HG03060 (cell line): ENCODE results near the gene SP1.
"Not testable (repeated sequence)": the region's sequence is repeated elsewhere in the genome, so short reads cannot be mapped to it uniquely, and the experiment has no call there.

Source experiments
- ATAC-seq: cut with Tn5 transposase; IDR thresholded peaks from one replicate; pipeline ENCODE4 v1.9.1; 2021; ENCODE audit warnings: low read depth, moderate number of reproducible peaks; ENCODE audit not compliant: unreplicated experiment

Gene SP1

DNA sequence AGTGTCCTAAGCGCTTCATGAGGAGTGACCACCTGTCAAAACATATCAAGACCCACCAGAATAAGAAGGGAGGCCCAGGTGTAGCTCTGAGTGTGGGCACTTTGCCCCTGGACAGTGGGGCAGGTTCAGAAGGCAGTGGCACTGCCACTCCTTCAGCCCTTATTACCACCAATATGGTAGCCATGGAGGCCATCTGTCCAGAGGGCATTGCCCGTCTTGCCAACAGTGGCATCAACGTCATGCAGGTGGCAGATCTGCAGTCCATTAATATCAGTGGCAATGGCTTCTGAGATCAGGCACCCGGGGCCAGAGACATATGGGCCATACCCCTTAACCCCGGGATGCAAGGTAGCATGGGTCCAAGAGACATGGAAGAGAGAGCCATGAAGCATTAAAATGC lies 31.0 kb downstream of the SP1 start:
- no peak for ATAC-seq

DNA sequence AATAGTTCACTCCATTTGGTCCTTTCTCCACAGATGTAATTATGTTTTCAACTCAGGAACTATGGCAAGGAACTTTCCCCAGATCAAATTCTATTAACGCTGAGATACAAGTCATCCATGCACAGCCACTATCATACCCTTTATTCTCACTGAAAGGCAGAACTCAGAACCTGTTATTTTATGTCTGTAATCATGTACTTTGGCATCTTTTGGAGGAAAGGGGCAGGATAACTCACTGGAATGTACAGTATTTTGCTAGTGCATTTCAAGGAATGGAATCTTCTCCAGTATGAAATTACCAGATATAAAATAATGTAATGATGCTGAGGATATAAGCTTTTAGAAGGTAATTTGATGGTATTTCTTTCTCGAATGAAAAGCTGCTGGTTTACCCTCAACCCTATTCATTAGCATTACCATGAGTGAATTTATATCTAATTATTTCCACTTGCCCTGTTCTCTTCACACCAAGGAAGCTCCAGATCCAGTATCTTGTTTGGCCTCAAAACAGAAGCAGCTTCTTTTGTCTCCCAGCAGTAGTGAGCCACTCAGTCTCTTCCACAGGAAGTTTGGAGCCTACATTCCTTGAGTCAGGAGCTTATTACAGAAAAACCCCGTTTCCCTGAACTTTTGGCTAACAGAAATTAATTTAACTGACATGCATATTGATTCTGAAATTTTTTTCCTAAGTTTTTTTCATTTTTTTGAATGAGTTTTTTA lies 33.7 kb downstream of the SP1 start:
- ATAC-seq, result no peak

DNA sequence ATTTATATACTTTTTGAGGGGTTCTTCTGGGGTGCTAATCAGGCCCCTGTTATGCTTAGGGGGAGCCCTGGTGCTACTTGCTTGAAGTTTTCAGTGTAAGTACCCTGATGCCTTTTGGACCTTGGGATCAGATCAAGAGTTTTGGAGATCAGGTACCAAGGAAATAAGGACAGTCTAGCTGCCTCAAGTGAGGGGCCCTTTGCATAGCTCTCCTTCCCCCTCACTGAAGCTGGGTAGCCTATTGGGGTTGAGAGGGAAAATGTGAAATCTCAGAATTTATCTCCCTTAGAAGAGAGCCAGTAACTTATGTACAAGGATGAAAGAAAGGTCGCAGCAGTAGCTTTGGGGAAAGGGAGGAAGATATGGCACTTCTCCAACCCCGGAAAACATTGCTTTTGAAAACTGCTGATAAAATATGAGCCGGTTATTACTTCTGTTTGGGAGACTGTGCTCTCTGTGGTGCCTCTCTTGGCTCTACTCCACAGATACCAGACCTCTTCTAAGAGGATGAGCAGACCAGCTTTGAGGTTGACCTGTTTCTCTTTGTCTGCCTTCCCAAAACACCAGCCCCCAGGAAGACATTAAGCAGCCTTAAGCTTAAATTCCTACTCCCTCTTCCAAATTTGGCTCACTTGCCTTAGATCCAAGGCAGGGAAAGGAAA lies 34.9 kb downstream of the SP1 start:
- no peak for ATAC-seq

DNA sequence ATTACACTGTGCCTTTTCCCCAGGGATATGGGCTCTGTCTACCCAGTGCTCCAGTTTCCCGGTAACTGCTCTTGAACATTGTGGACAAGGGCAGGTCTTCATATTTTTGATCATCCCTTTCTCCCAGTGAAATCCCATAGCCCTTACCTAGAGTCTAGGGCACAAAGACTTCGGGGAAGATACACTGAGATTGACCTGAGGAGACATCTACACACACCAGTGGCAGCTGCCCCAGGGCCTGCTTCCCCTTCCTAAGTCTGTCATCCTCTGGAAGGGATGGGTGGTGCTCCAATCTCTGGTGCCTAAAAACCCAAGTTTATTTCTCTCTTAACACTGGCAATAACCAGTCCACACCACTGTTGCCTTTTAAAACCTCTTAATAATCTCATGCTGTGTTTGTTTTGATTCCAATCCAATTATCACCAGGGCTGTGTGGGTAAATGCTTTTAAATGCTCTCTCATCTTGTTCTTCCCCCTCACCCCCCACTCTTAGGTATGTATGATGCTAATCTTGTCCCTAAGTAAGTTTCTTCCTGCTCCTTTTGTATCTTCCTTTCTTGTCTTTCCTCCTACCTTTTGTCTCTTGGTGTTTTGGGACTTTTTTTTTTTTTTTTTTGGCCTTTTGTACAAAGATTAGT lies 35.9 kb downstream of the SP1 start:
- ATAC-seq, result not testable (repeated sequence)

DNA sequence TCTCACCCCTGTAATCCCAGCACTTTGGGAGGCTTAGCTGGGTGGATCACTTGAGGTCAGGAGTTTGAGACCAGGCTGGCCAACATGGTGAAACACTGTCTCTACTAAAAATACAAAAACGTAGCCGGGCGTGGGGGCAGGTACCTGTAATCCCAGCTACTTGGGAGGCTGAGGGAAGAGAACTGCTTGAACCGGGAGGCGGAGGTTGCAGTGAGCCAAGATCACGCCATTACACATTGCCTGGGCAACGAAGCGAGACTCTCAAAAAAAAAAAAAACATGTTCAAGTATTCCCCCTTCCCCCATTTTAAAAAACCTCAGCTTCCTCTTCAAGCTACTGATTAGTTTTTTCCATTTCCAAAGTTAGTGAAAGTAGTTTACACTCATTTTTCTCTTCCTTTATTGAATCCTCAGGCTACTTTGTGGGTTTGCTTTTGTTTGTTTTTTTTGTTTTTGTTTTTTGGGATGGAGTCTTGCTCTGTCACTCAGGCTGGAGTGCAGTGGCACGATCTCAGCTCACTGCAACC lies 37.4 kb downstream of the SP1 start:
- ATAC-seq, result not testable (repeated sequence)

DNA sequence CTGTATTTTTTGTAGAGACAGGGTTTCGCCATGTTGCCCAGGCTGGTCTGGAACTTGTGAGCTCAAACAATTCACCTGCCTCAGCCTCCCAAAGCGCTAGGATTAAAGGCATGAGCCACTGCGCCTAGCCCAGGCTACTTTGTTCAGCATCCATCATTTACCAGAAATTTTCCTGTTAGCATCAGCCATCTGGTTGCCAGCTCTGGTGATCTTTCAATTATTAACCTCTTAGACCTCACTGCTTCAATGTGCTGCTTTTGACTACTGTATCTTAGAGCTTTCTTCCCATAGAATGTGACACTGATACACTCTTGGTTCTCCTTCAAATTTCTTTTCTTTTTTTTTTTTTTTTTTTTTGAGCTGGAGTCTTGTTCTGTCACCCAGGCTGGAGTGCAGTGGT lies 38.2 kb downstream of the SP1 start:
- no peak for ATAC-seq

DNA sequence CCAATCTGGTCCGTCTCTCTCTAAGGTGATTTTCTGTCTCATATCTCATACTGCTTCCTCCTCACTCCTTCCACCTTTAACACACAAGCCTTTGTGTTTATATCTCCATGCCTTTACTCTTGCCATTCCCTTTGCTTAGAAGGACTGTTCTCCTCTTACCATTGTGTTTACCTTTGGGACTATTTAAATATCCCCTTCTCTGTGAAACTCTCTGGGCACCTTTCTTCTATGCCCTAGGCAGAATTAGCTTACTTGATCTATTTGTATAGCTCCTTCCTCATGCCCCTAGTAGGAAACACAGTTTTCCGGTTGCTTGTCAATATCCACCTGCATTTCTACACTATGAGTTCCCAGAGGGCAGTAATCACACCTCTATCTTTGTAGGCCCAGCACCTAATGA lies 39.8 kb downstream of the SP1 start:
- no peak for ATAC-seq

DNA sequence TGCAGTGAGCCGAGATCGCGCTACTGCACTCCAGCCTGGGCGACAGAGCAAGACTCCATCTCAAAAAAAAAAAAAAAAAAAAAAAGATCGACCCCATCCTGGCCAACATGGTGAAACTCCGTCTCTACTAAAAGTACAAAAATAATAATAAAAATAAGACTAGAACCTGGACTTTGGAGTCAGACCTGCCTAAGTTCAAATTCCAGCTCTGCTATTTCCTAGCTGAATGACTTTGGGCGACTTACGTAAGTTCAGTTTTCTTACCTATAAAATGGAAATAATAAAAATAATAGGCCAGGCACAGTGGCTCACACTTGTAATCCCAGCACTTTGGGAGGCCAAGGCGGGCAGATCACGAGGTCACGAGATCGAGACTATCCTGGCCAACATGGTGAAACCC lies 42.3 kb downstream of the SP1 start:
- ATAC-seq, result not testable (repeated sequence)

DNA sequence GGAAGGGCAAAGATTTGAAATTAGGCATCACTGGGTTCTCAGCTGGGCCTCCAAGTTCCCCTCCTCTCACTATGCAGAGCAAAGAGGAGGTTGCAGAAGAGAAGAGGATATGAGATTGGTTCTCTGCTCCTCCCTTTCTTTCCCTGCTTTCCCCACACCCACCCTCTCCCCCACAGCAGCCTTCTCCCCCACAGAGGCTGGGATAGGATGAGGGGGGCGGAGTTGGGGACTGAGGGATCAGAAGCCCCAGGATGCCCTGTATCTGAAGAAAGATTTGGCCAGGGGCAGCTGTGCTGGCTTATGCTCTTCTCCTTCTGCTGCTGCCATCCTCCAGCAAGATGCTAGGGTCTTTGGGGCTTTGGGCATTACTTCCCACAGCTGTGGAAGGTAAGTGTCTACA lies 43.6 kb downstream of the SP1 start, which contains the start of gene AMHR2:
Gene AMHR2, plus strand, starts transcription at position 259 of the 400 bp plus-strand sequence. Its CDS starts 80 bp downstream, at position 339.
- ATAC-seq, result no peak

DNA sequence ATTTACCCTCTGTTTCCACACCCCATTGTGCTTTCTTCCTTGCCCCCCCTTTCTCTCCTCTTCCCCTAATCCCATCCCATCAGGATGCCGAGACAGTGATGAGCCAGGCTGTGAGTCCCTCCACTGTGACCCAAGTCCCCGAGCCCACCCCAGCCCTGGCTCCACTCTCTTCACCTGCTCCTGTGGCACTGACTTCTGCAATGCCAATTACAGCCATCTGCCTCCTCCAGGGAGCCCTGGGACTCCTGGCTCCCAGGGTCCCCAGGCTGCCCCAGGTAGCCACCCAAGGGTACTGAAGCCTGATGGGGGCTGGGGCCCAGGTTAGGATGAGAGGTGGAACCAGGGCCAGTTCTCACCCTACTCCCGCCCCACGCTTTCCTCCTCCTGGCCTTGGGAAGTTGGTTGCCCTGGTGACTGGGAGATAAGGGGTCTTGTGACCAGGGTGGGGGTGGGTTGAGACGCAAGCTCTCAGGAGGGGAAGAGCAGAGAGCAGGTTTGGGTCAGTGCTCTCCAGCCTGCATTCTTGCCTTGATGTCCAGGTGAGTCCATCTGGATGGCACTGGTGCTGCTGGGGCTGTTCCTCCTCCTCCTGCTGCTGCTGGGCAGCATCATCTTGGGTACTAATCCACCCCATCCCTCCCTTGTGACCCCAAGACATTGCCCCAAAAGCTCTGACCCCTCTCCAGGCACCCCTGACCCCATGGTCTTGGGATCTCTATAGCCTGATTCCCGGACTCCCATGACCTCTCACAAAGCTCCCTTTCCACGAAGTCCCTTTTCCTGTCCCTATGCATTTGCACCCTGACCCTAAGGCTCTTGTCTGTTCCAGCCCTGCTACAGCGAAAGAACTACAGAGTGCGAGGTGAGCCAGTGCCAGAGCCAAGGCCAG lies 44.9 kb downstream of the SP1 start:
- no peak for ATAC-seq

DNA sequence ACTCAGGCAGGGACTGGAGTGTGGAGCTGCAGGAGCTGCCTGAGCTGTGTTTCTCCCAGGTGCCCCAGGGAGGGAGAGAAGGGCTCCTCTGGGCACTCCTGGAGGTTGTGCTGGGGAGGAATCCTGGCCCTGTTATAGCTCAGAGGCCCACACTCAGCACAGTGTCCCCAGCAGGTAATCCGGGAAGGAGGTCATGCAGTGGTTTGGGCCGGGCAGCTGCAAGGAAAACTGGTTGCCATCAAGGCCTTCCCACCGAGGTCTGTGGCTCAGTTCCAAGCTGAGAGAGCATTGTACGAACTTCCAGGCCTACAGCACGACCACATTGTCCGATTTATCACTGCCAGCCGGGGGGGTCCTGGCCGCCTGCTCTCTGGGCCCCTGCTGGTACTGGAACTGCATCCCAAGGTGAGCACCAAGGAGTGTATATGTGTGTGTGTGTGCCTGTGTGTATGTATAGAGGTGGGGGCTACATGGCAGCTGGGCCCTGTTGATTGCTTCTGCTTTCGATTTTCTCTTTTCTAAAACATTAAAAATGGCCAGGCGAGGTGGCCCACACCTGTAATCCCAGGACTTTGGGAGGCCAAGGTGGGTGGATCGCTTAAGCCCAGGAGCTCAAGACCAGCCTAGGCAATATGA lies 45.7 kb downstream of the SP1 start:
- no peak for ATAC-seq

DNA sequence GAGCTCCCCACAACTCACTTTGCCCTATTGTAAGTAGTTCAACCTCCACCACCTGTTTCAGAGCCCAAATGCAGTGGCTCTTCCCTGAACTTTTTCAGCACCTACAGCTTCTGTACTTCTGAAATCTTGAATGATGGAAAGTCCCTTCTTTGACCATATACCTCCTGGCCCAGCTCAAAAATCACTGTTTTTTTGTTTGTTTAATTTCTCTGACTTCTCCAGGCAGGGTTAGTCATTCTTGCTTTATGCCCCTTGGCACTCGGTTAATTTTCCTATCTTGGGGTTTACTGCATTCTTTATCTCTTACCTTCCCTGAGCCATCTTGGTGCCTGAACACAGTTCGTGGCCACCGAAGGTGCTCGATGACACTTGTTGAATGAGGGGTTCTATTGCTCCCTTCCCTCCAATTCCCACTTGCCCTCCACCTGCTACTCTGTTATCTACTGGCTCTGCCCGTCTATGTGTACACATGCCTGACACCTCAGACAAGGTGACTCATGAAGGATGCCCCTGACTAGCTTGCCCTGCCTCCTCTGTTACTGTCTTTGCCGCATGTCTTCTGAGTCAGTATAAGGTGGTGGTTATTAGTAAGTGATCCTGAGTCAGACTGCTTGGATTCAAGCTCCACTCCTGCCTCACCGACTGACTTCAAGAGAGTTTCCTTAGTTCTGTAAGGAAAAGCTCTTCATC lies 48.1 kb downstream of the SP1 start:
- no peak for ATAC-seq

DNA sequence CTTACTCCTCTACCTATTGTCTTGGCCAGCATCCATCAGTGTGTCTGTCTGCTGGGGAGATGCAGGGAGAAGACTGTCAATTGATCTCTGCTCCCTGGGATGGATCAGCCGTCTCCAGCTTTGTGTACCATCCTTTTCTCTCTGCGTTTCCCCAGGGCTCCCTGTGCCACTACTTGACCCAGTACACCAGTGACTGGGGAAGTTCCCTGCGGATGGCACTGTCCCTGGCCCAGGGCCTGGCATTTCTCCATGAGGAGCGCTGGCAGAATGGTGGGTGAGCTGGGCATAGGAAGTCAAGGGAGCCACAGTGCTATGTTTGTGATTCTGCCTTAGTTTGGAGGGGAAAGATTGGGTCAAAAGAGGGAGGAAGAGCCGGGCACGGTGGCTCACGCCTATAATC lies 48.8 kb downstream of the SP1 start:
- no peak for ATAC-seq

DNA sequence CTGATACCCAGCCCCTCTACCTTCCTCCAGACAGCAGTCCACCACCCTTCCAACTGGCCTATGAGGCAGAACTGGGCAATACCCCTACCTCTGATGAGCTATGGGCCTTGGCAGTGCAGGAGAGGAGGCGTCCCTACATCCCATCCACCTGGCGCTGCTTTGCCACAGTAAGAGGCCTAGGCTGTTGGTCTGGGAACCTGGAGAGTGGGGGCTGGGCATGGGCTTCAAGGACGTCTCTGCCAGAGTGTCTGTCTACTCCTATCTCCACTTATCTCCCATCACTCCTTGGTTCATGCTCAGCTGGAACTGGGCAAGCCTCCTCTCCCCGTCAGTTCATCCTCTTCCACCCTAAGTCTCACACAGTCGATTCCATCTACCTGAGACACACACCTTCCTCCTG lies 50.1 kb downstream of the SP1 start:
- ATAC-seq, result no peak

DNA sequence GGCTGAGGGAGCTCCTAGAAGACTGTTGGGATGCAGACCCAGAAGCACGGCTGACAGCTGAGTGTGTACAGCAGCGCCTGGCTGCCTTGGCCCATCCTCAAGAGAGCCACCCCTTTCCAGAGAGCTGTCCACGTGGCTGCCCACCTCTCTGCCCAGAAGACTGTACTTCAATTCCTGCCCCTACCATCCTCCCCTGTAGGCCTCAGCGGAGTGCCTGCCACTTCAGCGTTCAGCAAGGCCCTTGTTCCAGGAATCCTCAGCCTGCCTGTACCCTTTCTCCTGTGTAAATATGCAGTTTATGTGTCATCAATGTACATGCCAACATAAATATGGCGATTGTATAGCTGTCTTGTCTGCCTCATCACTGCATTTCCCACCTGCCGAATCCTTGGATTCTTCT lies 51.2 kb downstream of the SP1 start:
- no peak for ATAC-seq

DNA sequence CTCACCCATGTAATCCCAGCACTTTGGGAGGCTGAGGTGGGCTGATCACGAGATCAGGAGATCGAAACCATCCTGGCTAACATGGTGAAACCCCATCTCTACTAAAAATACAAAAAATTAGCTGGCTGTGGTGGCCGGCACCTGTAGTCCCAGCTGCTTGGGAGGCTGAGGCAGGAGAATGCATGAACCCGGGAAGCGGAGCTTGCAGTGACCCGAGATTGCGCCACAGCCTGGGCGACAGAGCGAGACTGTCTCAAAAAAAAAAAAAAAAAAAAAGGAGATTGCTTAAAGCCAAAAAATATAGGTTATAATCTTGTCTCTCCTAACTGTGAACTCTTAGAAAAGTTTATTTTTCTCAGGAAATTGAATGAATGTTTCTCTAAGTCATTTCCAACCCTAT lies 55.4 kb downstream of the SP1 start:
- ATAC-seq, result not testable (repeated sequence)

DNA sequence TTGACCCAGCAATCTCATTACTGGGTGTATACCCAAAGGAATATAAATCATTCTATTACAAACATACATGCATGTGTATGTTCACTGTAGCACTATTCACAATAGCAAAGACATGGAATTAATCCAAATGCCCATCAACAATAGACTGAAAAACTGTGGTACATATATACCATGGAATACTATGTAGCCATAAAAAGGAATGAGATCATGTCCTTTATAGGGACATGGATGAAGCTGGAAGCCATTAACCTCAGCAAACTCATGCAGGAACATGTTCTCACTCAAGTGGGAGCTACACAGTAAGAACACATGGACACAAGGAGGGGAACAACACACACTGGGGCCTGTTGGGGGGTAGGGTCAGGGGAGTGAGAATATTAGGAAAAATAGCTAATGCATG lies 59.6 kb downstream of the SP1 start:
- ATAC-seq, result not testable (repeated sequence)

DNA sequence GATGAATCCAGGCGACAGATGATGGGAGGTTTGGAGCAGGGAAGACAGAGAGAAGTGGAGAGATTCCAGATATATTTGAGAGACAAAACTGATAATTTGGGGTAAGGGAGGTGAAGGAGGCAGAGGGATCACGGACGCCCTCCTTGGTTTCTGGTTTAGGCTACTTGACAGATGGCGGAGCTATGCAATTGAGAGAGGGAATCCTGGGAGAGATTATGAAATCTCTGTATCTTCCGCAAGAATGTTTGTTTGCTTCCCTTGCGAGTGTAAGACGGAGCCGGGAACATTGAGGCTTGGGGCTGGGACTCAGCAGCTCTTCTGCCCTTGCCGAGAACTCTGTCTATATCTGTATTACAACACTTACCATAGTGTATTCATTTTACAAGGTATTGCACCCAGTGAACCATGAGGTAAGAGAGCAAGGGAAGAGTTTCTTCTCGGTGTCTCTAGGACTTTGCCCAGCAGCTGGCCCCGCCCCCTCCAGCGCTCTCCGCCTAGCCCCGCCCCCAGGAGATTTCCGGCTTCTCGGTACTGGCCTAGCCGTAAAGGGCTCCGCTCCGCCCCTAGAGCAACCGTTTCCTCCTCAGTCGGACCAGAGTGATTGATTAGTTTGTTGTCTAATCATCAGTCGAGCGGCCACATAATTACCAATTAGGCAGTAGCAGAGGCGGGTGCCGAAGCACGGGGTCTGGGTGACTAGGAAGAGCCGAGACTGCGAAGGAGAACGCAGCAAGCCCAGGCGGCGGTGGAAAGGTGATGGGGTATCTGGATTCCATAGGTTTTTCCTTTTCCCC lies 61.3 kb downstream of the SP1 start, which contains the start of gene PRR13:
Gene PRR13, plus strand, starts transcription at position 695 of the 794 bp plus-strand sequence. CDS start 981 bp downstream, outside the sequence.
- ATAC-seq, result peak; percentile 94

DNA sequence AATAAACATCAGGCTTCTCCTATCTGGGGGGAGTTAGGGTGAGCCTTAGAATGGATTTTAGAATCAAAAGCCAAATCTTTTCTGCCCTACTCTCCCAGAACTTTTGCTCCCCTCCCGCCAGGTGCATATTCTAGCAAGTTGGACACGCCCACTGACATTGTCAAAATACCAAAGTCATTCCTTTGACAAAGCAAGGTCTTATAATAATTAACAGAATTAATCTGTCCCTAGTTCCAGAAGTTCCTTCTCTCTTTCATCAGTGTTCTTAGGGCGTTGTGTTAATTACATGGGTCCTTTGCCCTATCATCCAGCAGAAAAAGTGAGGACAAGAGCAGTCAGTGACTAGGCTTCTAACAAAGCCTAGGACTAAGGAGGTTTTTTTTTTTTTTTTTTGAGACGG lies 64.0 kb downstream of the SP1 start:
- ATAC-seq, result no peak
